Uterus (tissue), 2 donors: Measurements from ENCODE around the gene MYH7.

Experiments used
- CTCF ChIP-seq, 4 experiments: fragments of 200-600 bp in 2 of 4; fragments of 450-650 bp in 2 of 4; sonication (generic) in 2 of 4; IDR thresholded peaks; one replicate each; pipeline ENCODE4 v1.5.1; 2016 to 2019; ENCODE audit warnings: antibody characterized with exemption in 4 of 4, mild to moderate bottlenecking in 2 of 4, moderate library complexity in 1 of 4
- POLR2A ChIP-seq, 2 donors: fragments of 450-650 bp; IDR thresholded peaks; one replicate each; pipeline ENCODE4 v1.6.1; 2016; ENCODE audit warnings: antibody characterized with exemption in 2 of 2, mild to moderate bottlenecking in 1 of 2, moderate library complexity in 1 of 2

- TF ChIP-seq CTCF (IDR thresholded peaks at IDR 0.05) (no peak), POLR2A (IDR thresholded peaks at IDR 0.05) (no peak)
Observed at GRCh38 chr14:23380976-23381375, 54.5 kb downstream of the MYH7 start.
